Measurements from ENCODE around the gene ZBTB7C. TPM values are rescaled to one million over a fixed set of nuclear protein-coding genes. Genes with fewer than 3 reads are reported as not detected.

The ZBTB7C gene
- polyA plus RNA-seq, 1 of the 3 experiments (the other 2 are of a cell fraction) = 0.05 TPM

- no peak overlapping the region for H3K4me2 ChIP-seq
- H3K9me3 ChIP-seq = no peaks in the 10 kb centered on the region
- DNase-seq = no peak
- 88% methylated on average over 4 of the region's 4 CpGs for WGBS (ENCODE audit: low lambda C conversion rate)
- H3K9ac ChIP-seq = no peak overlapping the region
- H3K79me2 ChIP-seq (ENCODE audit: insufficient read depth) = no peaks in the 10 kb centered on the region
- H3K9me2 ChIP-seq = no peaks in the 10 kb centered on the region
- H3K27ac ChIP-seq (ENCODE audit: low read depth in 2 of 2, low read length in 1 of 2) = no peak overlapping the region
- CTCF ChIA-PET = interaction anchor here (5.4 kb wide), 1 partner anchor 7 kb away, joined by 61 read pairs; no protein-coding TSS in a partner anchor
- no peaks in the 10 kb centered on the region for H3F3A ChIP-seq (replicated peaks; ENCODE audit: insufficient read depth)
- H2AFZ ChIP-seq (ENCODE audit: low read depth) = no peak overlapping the region
- no peak for TF ChIP-seq ELF1 (IDR thresholded peaks at IDR 0.05)
- TF ChIP-seq REST (IDR thresholded peaks at IDR 0.05; ENCODE audit: low read depth, low read length) = no peak
- TF ChIP-seq FOXJ3 (CRISPR knock-in tag; IDR thresholded peaks at IDR 0.05) = no peak
- TF ChIP-seq YY1 (IDR thresholded peaks at IDR 0.05; ENCODE audit: low read depth) = no peak
- no peak for TF ChIP-seq FOXM1 (IDR thresholded peaks at IDR 0.05; ENCODE audit: low read depth)
- TF ChIP-seq RAD21 (IDR thresholded peaks at IDR 0.05; ENCODE audit: low read length) = no peak
- TF ChIP-seq RCOR1 (IDR thresholded peaks at IDR 0.05; ENCODE audit: low read length) = no peak
- no peak for TF ChIP-seq GATA2 (CRISPR knock-in tag; IDR thresholded peaks at IDR 0.05)
- no peak for TF ChIP-seq PBX3 (IDR thresholded peaks at IDR 0.05)
- no peak for TF ChIP-seq MXI1 (IDR thresholded peaks at IDR 0.05; ENCODE audit: low read depth, low read length)
- TF ChIP-seq MAX (IDR thresholded peaks at IDR 0.05; ENCODE audit: low read depth) = no peak
- no peak for TF ChIP-seq SIN3A (IDR thresholded peaks at IDR 0.05; ENCODE audit: borderline replicate concordance, low read depth, low read length)
- no peak for TF ChIP-seq CTCF (IDR thresholded peaks at IDR 0.05)
- no peak for TF ChIP-seq EZH2phosphoT487 (IDR thresholded peaks at IDR 0.05; ENCODE audit: borderline replicate concordance, low read depth)
- POLR2A ChIA-PET = interaction anchor here (1.1 kb wide), 1 partner anchor 10 kb away, joined by 4 read pairs; no protein-coding TSS in a partner anchor
- no peaks in the 10 kb centered on the region for H4K20me1 ChIP-seq (ENCODE audit: insufficient read depth)
- no peak overlapping the region for H3K4me3 ChIP-seq (ENCODE audit: low read depth in 2 of 2, low read length in 1 of 2)
- H3K4me1 ChIP-seq (ENCODE audit: control insufficient read depth in 1 of 2, insufficient read depth in 2 of 2, low read depth in 1 of 2, low read length in 1 of 2) = peaks cover 4 to 20% of the 10 kb centered on the region in 2 experiments; a peak in 3 of 4 replicates
- no peaks in the 10 kb centered on the region for H3K27me3 ChIP-seq (ENCODE audit: insufficient read depth)
- H3K36me3 ChIP-seq (replicated peaks in 1 of 2; ENCODE audit: control insufficient read depth in 1 of 2, insufficient read depth in 2 of 2, low read length in 1 of 2) = no peaks in the 10 kb centered on the region
Observed at GRCh38 chr18:48000701-48001100, 408.5 kb downstream of the ZBTB7C start.

Data from SK-N-SH (cell line).